ENCODE results near the gene FPR1. TPM values are rescaled to one million over a fixed set of nuclear protein-coding genes. Genes with fewer than 3 reads are reported as not detected.
A peak's percentile ranks its signal among the peaks of the same experiment; 100 is the strongest.

Gene FPR1
- total RNA-seq, 4 donors from 2014 or later, result 1.5 to 4.4 TPM; not detected in 2

GRCh38 chr19:51794885-51795490 is 43.3 kb upstream of the FPR1 start, which contains the start of gene FPR3:
Gene FPR3, plus strand, starts transcription at chr19:51795157. Its CDS starts 28,592 bp downstream, at chr19:51823749.
- in situ Hi-C loops (cut with MboI; ENCODE audit: low pct_ligation_motif_present in 1 of 4, low pct_unique_long_range_greater_than_20kb in 1 of 4, low sequenced_read_pairs in 3 of 4), result loop anchor here in 1 of 4 donors (25.0 kb wide), 1 partner anchor 333 kb away; the partner anchor contains the start of gene SIGLEC8
- WGBS, 2 donors (ENCODE audit: low coverage in 1 of 2), result 50 to 59% methylated on average over 2 of the region's 2 CpGs
- no peaks in the 10 kb centered on the region for H3K27me3 ChIP-seq
- H3K27ac ChIP-seq, result peak within 1 kb of the TSS in 2 of 4 donors; percentile 21 to 34
- H3K36me3 ChIP-seq, result no peaks in the 10 kb centered on the region
- TF ChIP-seq EP300 (IDR thresholded peaks at IDR 0.05; ENCODE audit: low read depth) (no peak), CTCF (IDR thresholded peaks at IDR 0.05) (no peak), POLR2A (IDR thresholded peaks at IDR 0.05) (no peak), POLR2AphosphoS5 (IDR thresholded peaks at IDR 0.05) (peak in 2 of 3 donors; percentile 20 to 31)
- no peaks in the 10 kb centered on the region for H3K9me3 ChIP-seq
- H3K4me1 ChIP-seq, result peaks cover 0 to 5% (median 0%) of the 10 kb centered on the region in 4 donors
- DNase-seq, result no peak
- intact Hi-C loops (cut with DNase I; ENCODE audit: low total_unique reads), result no loop called here
- no peak within 1 kb of the TSS for H3K4me3 ChIP-seq

GRCh38 chr19:51793994-51794393 is 42.3 kb upstream of the FPR1 start:
- Histone ChIP-seq H3K27ac (no peak overlapping the region), H3K36me3 (no peaks in the 10 kb centered on the region), H3K4me1 (no peaks in the 10 kb centered on the region), H3K9me3 (no peaks in the 10 kb centered on the region), H3K27me3 (no peaks in the 10 kb centered on the region), H3K4me3 (no peak overlapping the region)
- no peak for TF ChIP-seq POLR2A (IDR thresholded peaks at IDR 0.05)
- no peak for TF ChIP-seq POLR2AphosphoS5 (IDR thresholded peaks at IDR 0.05)
- TF ChIP-seq CTCF (IDR thresholded peaks at IDR 0.05), result no peak
- no peak for TF ChIP-seq EP300 (IDR thresholded peaks at IDR 0.05; ENCODE audit: low read depth)
- WGBS, 2 donors (ENCODE audit: low coverage in 1 of 2), result 82 to 100% methylated on average over 2 of the region's 2 CpGs
- in situ Hi-C loops (cut with MboI; ENCODE audit: low pct_ligation_motif_present in 1 of 4, low pct_unique_long_range_greater_than_20kb in 1 of 4, low sequenced_read_pairs in 3 of 4), result loop anchor here in 1 of 4 donors (25.0 kb wide), 1 partner anchor 332 kb away; the partner anchor contains the start of gene SIGLEC8
- DNase-seq, result no peak
- intact Hi-C loops (cut with DNase I; ENCODE audit: low total_unique reads), result no loop called here

- in situ Hi-C loops (cut with MboI; ENCODE audit: low pct_ligation_motif_present in 1 of 4, low pct_unique_long_range_greater_than_20kb in 1 of 4, low sequenced_read_pairs in 3 of 4) (loop anchor here in 1 of 4 donors (25.0 kb wide), 1 partner anchor 331 kb away; the partner anchor contains the start of gene SIGLEC8), intact Hi-C loops (cut with DNase I; ENCODE audit: low total_unique reads) (no loop called here)
- no peaks in the 10 kb centered on the region for H3K4me1 ChIP-seq
- H3K9me3 ChIP-seq, result no peaks in the 10 kb centered on the region
- no peak for DNase-seq
- no peak overlapping the region for H3K4me3 ChIP-seq
- TF ChIP-seq POLR2A (IDR thresholded peaks at IDR 0.05) (no peak), CTCF (IDR thresholded peaks at IDR 0.05) (no peak), EP300 (IDR thresholded peaks at IDR 0.05; ENCODE audit: low read depth) (no peak), POLR2AphosphoS5 (IDR thresholded peaks at IDR 0.05) (no peak)
- 58 to 70% methylated on average over 2 of the region's 2 CpGs for WGBS, 2 donors (ENCODE audit: low coverage in 1 of 2)
- H3K36me3 ChIP-seq, result no peaks in the 10 kb centered on the region
- H3K27ac ChIP-seq, result no peak overlapping the region
- no peaks in the 10 kb centered on the region for H3K27me3 ChIP-seq
These were observed 41.3 kb upstream of the FPR1 start for GRCh38 chr19:51792932-51793331.

GRCh38 chr19:51789061-51789795 is 37.5 kb upstream of the FPR1 start:
- in situ Hi-C loops (cut with MboI; ENCODE audit: low pct_ligation_motif_present in 1 of 4, low pct_unique_long_range_greater_than_20kb in 1 of 4, low sequenced_read_pairs in 3 of 4), result loop anchor here in 1 of 4 donors (25.0 kb wide), 1 partner anchor 327 kb away; the partner anchor contains the start of gene SIGLEC8
- TF ChIP-seq POLR2AphosphoS5 (IDR thresholded peaks at IDR 0.05), result no peak
- no peak for TF ChIP-seq CTCF (IDR thresholded peaks at IDR 0.05)
- no peak for TF ChIP-seq EP300 (IDR thresholded peaks at IDR 0.05; ENCODE audit: low read depth)
- no peak for TF ChIP-seq POLR2A (IDR thresholded peaks at IDR 0.05)
- H3K4me3 ChIP-seq, result no peak overlapping the region

More at GRCh38 chr19:51789061-51789795, 37.5 kb upstream of the FPR1 start:
- H3K27ac ChIP-seq, result peak overlapping the region in 1 of 4 donors; percentile 0
- H3K9me3 ChIP-seq, result no peaks in the 10 kb centered on the region
- no peaks in the 10 kb centered on the region for H3K27me3 ChIP-seq
- no peaks in the 10 kb centered on the region for H3K36me3 ChIP-seq
- 86 to 87% methylated on average over 3 to 6 of the region's 6 CpGs for WGBS, 2 donors (ENCODE audit: low coverage in 1 of 2)
- no peak for DNase-seq
- no peaks in the 10 kb centered on the region for H3K4me1 ChIP-seq
- intact Hi-C loops (cut with DNase I; ENCODE audit: low total_unique reads), result no loop called here

Data from transverse colon (tissue), 4 donors.